Hematopoietic multipotent progenitor cell (in vitro differentiated cells): ENCODE results near the gene NPR1. TPM values are rescaled to one million over a fixed set of nuclear protein-coding genes. Genes with fewer than 3 reads are reported as not detected.
"Not testable (repeated sequence)": the region's sequence is repeated elsewhere in the genome, so short reads cannot be mapped to it uniquely, and the experiment has no call there.

Source experiments
- DNase-seq, 3 donors: peaks; one replicate each; pipeline ENCODE4 v3.0.0-alpha.2; 2011 to 2015; ENCODE audit warnings: low read depth in 2 of 3, low spot score in 2 of 3
- small RNA-seq: library from RNA; depleted of rRNA; stranded (forward); fragments of <200 nt; gene quantifications from one replicate; pipeline ENCODE3, GENCODE V24; 2012
- total RNA-seq: library from RNA; depleted of rRNA; stranded (reverse); fragments of >200 nt; gene quantifications from one replicate; pipeline ENCODE4 v1.2.3, GENCODE V29; 2012

NPR1 gene
- total RNA-seq, 1 donor, result 0.27 TPM

- DNase-seq, result not testable (repeated sequence)
Observed at GRCh38 chr1:153716211-153716610, 37.7 kb downstream of the NPR1 start.

- DNase-seq, result no peak
Observed at GRCh38 chr1:153717330-153717729, 38.8 kb downstream of the NPR1 start.

- DNase-seq, result no peak
Observed at GRCh38 chr1:153723687-153724086, 45.2 kb downstream of the NPR1 start.

GRCh38 chr1:153724634-153725033 lies 46.1 kb downstream of the NPR1 start:
- not testable (repeated sequence) for DNase-seq

- peak; percentile 92 to 100 (median 100) for DNase-seq
Observed at GRCh38 chr1:153727463-153728304, 49.2 kb downstream of the NPR1 start, which contains the start of gene INTS3. Gene INTS3 (plus strand): TSS chr1:153728050. CDS start chr1:153728635, 585 bp downstream.

- peak in 1 of 3 donors; percentile 44 for DNase-seq
Observed at GRCh38 chr1:153728305-153729066, 50.0 kb downstream of the NPR1 start.

GRCh38 chr1:153730468-153730988 lies 52.0 kb downstream of the NPR1 start:
- no peak for DNase-seq

GRCh38 chr1:153733970-153734369 lies 55.5 kb downstream of the NPR1 start:
- DNase-seq, result no peak

- no peak for DNase-seq
Observed at GRCh38 chr1:153734396-153735089, 56.1 kb downstream of the NPR1 start.

GRCh38 chr1:153735090-153735420 lies 56.6 kb downstream of the NPR1 start:
- DNase-seq, result no peak

GRCh38 chr1:153741986-153742385 lies 63.5 kb downstream of the NPR1 start:
- DNase-seq, result no peak

GRCh38 chr1:153742411-153743142 lies 64.1 kb downstream of the NPR1 start:
- DNase-seq, result peak in 2 of 3 donors; percentile 19 to 66

Small RNA genes within 50 kb of the gene (small RNA-seq; reads per million reads assigned to genes)
- not detected for gene MIR8083
- gene RF00019, result not detected
- gene RN7SL372P, result not detected

Other genes with a start within 250 kb of the NPR1 start
- gene S100A7, start 218.0 kb upstream of the NPR1 start, total RNA-seq, result not detected
- gene S100A6, start 142.7 kb upstream of the NPR1 start, total RNA-seq, result 177 TPM
- gene S100A5, start 137.8 kb upstream of the NPR1 start, total RNA-seq, result 0.27 TPM
- 183 TPM for gene S100A4, start 132.9 kb upstream of the NPR1 start, total RNA-seq
- gene S100A3, start 129.4 kb upstream of the NPR1 start, total RNA-seq, result not detected
- gene S100A2, start 112.8 kb upstream of the NPR1 start, total RNA-seq, result 0.27 TPM
- gene S100A16, start 65.6 kb upstream of the NPR1 start, total RNA-seq, result 1.1 TPM
- gene S100A14, start 62.4 kb upstream of the NPR1 start, total RNA-seq, result not detected
- 2.7 TPM for gene S100A13, start 51.2 kb upstream of the NPR1 start, total RNA-seq
- 0.54 TPM for gene S100A1, start 50.3 kb upstream of the NPR1 start, total RNA-seq
- gene CHTOP, start 44.6 kb upstream of the NPR1 start, total RNA-seq, result 53.1 TPM
- gene SNAPIN, start 20.0 kb upstream of the NPR1 start, total RNA-seq, result 46.0 TPM
- 225 TPM for gene ILF2, start 7.7 kb upstream of the NPR1 start, total RNA-seq
- 57.4 TPM for gene INTS3, start 49.4 kb downstream of the NPR1 start, total RNA-seq
- 12.7 TPM for gene SLC27A3, start 96.7 kb downstream of the NPR1 start, total RNA-seq
- gene GATAD2B, start 244.3 kb downstream of the NPR1 start, total RNA-seq, result 33.7 TPM